A673 (cell line): ENCODE data around the gene POLDIP2. TPM values are rescaled to one million over a fixed set of nuclear protein-coding genes. Genes with fewer than 3 reads are reported as not detected.

ENCODE experiments used
- BruUV-seq: library from RNA; stranded (reverse); fragments of 400-500 nt; replicated peaks from 2 replicates; lab custom pipeline; 2021; lab: Mats Ljungman, UMichigan
- CTCF ChIA-PET: fragments of 300-600 bp; sonication (Branson Sonifier 250); formaldehyde crosslinking; loops from one replicate; lab custom pipeline; 2022; ENCODE audit warnings: antibody characterized with exemption; lab: Charles Lee
- POLR2A ChIA-PET: fragments of 300-600 bp; sonication (Branson Sonifier 250); formaldehyde crosslinking; loops from one replicate; lab custom pipeline; 2022; ENCODE audit warnings: antibody characterized with exemption; ENCODE audit not compliant: low non-redundant PET; lab: Charles Lee
- DNase-seq: peaks from one replicate; pipeline ENCODE4 v3.0.0-alpha.2; 2015; ENCODE audit warnings: low spot score
- H3K27ac ChIP-seq: fragments of 200-600 bp; sonication (generic); 2 replicates; pipeline ENCODE4 v1.5.1; 2016; ENCODE audit warnings: mixed run types, low read depth, mild to moderate bottlenecking, mixed read lengths, antibody characterized with exemption, low read length; ENCODE audit not compliant: poor library complexity, severe bottlenecking
- H3K27me3 ChIP-seq: fragments of 200-600 bp; sonication (generic); replicated peaks from 2 replicates; pipeline ENCODE4 v1.6.1; 2017; ENCODE audit warnings: mixed run types, low read depth, mild to moderate bottlenecking, mixed read lengths, antibody characterized with exemption, low read length; ENCODE audit not compliant: insufficient read depth, poor library complexity
- H3K36me3 ChIP-seq: fragments of 200-600 bp; sonication (generic); 2 replicates; pipeline ENCODE4 v1.6.1; 2016; ENCODE audit warnings: mixed run types, mild to moderate bottlenecking, mixed read lengths, antibody characterized with exemption, low read length; ENCODE audit not compliant: insufficient read depth, poor library complexity, severe bottlenecking
- H3K4me1 ChIP-seq: fragments of 200-600 bp; sonication (generic); 2 replicates; pipeline ENCODE4 v1.6.1; 2017; ENCODE audit warnings: mixed run types, mild to moderate bottlenecking, mixed read lengths, antibody characterized with exemption, low read length; ENCODE audit not compliant: insufficient read depth, poor library complexity, severe bottlenecking
- H3K4me3 ChIP-seq: fragments of 200-600 bp; sonication (generic); 2 replicates; pipeline ENCODE4 v1.5.1; 2016; ENCODE audit warnings: low read depth, mixed run types, mild to moderate bottlenecking, mixed read lengths, low read length; ENCODE audit not compliant: poor library complexity, severe bottlenecking
- H3K9me3 ChIP-seq: fragments of 200-600 bp; sonication (generic); 2 replicates; pipeline ENCODE4 v1.6.1; 2016; ENCODE audit warnings: mixed run types, low read depth, mild to moderate bottlenecking, mixed read lengths, antibody characterized with exemption, low read length; ENCODE audit not compliant: poor library complexity, severe bottlenecking
- EZH2 ChIP-seq: fragments of 200-600 bp; sonication (generic); IDR thresholded peaks from 2 replicates; pipeline ENCODE4 v1.6.1; 2017; ENCODE audit warnings: borderline replicate concordance, low read depth, mild to moderate bottlenecking, mixed read lengths, antibody characterized with exemption, low read length; ENCODE audit not compliant: poor library complexity, severe bottlenecking
- intact Hi-C: fragments of 100-400 bp; cut with micrococcal nuclease; formaldehyde crosslinking; loops from one replicate; pipeline ENCODE4 v1.10.0; 2022; ENCODE audit not compliant: unreplicated experiment
- total RNA-seq: library from RNA; stranded (reverse); gene quantifications from 2 replicates; pipeline ENCODE4 v1.2.3, GENCODE V29; 2021
- TF ChIP-seq, protein P1 (sequence below): fragments of 300-800, 200-600 bp; sonication (generic); conservative IDR thresholded peaks from 2 replicates; pipeline ENCODE4 v1.5.1; 2017; ENCODE audit warnings: low read depth, mild to moderate bottlenecking, antibody characterized with exemption, low read length, moderate library complexity, mixed read lengths

POLDIP2 gene
- total RNA-seq, 1 experiment from 2014 or later, result 115 TPM

DNA sequence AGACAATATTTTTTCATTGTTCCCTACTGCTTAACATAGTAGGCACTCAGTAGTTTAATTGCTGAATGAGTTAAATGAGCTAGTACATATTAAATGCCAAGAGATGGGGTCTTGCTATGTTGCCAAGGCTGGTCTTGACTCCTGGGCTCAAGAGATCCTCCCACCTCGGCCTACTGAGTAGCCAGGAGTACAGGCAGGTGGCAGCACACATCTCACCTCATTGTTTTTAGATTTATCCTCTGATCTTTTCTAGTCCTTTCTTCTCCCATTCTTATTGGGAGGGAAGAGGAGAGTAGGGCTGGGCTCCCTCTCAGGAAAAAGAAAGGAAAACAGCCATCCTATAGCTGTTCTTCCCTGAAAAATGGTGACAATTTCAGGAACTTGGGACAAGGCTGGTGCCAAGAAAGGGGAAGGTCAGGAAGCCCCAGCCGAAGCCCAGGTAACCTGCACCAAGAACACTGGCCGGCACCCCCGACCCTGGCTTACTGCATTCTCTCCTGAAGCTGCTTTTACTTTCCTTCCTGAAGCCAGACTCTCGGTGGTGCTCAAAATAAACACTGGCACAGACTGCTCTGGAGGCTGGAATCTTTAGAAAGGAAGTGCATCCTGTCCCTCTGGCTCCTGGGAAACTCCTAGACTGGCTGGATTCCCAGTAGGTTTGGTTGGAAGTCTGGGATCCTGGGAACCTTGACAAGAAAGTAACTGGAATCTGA, 19.1 kb downstream of the POLDIP2 start:
- Histone ChIP-seq H3K36me3 (peaks cover 25% of the 10 kb centered on the region), H3K27ac (no peak overlapping the region), H3K9me3 (no peaks in the 10 kb centered on the region), H3K4me3 (no peak overlapping the region), H3K27me3 (no peaks in the 10 kb centered on the region), H3K4me1 (peaks cover 11% of the 10 kb centered on the region)
- BruUV-seq, result no TSS peak
- intact Hi-C loops, result no loop called here
- TF ChIP-seq, protein P1, sequence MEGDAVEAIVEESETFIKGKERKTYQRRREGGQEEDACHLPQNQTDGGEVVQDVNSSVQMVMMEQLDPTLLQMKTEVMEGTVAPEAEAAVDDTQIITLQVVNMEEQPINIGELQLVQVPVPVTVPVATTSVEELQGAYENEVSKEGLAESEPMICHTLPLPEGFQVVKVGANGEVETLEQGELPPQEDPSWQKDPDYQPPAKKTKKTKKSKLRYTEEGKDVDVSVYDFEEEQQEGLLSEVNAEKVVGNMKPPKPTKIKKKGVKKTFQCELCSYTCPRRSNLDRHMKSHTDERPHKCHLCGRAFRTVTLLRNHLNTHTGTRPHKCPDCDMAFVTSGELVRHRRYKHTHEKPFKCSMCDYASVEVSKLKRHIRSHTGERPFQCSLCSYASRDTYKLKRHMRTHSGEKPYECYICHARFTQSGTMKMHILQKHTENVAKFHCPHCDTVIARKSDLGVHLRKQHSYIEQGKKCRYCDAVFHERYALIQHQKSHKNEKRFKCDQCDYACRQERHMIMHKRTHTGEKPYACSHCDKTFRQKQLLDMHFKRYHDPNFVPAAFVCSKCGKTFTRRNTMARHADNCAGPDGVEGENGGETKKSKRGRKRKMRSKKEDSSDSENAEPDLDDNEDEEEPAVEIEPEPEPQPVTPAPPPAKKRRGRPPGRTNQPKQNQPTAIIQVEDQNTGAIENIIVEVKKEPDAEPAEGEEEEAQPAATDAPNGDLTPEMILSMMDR, result no peak
- TF ChIP-seq EZH2, result no peak
- ChIA-PET POLR2A (no interaction called here), CTCF (interaction anchor here (0.5 kb wide), 1 partner anchor 207 kb away, joined by 6 read pairs; no protein-coding TSS in a partner anchor)
- no peak for DNase-seq

DNA sequence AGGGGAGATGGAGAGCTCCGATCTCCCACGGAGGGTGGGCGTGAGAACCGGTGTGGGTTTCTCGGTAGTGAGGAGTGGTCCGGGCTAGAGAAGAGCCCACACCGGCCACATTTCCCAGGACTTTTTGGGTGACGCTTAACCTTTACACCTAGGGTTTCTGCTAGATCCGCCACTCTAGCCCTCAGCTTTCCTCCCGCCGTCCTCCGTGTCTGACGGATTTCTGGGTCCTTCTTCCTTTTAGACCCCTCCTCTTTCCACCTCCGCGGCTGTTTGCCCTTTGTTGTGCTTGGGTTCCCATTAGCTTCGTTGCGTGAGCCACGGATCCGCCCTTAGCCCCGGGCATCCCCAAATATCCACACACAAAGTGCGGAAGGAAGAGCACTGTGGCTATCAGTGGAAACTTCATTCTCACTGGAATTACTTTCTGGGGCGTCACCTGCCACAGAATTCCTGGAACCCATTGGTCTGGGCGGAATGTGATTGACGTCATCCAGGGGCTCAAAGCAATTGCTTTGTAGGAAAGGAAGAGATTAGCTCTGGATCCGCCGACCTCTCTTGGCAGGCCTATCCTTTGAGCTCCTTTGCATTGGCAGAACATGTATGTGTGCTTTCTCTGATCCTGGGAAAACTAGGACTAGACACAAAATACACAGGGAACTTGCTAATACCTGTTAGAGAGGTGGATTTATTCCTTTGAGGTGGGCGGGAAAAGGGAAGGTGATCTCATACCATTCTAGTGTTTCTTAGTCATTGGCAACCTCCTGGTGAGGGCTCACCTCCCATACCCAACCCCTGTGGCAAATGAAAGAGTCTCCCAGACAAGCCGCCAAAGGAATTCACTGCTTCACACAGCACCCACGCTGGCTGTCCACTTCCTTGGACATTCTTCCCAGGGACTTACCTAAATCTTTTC, 21.1 kb downstream of the POLDIP2 start:
- intact Hi-C loops, result no loop called here
- BruUV-seq, result TSS peak; percentile 32
- Histone ChIP-seq H3K9me3 (no peaks in the 10 kb centered on the region), H3K36me3 (peaks cover 9% of the 10 kb centered on the region), H3K27me3 (no peaks in the 10 kb centered on the region), H3K4me3 (peak overlapping the region; percentile 86), H3K27ac (peak overlapping the region; percentile 81), H3K4me1 (peaks cover 11% of the 10 kb centered on the region)
- peak; percentile 74 for DNase-seq
- ChIA-PET CTCF (interaction anchor here (1.1 kb wide), 1 partner anchor 11 kb away, joined by 3 read pairs; no protein-coding TSS in a partner anchor), POLR2A (interaction anchor here (1.5 kb wide), 1 partner anchor 21 kb away, joined by 8 read pairs; the partner anchor contains the start of gene POLDIP2)
- TF ChIP-seq, protein P1, result no peak
- TF ChIP-seq EZH2, result no peak

DNA sequence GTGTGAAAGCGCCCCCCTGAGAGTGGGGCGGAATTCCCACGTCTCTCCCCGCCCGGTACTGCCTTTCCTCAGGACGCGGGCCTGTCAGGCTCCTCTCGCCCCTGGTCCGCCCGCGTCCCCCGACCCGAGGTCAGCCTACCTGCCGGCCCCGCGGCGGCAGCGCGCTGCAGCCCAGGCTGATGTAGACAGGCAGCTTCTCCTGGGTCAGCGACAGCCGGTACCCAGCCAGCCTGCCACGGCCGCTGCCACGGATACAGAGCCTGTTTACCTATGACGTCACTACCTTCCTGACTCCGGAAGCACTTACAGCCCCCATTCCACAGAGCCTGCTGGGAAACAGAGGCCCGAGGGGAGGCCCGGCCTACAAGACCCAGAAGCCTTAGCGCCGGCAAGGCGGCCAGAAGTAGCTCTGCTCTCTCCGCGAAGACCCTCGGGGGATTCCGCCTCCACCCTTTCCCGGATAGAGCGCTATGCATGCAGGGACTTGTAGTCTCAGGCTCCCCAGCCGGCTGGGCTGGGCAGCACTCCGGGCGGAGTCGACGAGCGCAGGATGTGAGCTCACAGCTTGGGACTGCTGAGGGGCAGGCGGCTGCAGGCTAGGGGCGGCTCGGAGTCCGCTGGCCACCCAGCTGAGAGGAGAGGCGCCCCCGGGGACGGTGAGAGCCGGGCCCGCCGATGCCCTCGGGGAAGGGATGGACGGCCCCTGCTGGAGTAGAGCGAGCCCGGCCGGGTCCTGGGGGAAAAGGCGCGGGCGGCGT, 21.9 kb downstream of the POLDIP2 start, which contains the start of the genes IFT20 and TNFAIP1:
Gene IFT20 (minus strand): TSS at position 272 of the 758 bp plus-strand sequence. CDS start 3,487 bp downstream, outside the sequence.
Gene TNFAIP1 (plus strand): TSS at position 561 of the 758 bp plus-strand sequence. CDS start 3,761 bp downstream, outside the sequence.
- TF ChIP-seq, protein P1, result no peak
- no peak for TF ChIP-seq EZH2
- Histone ChIP-seq H3K9me3 (no peaks in the 10 kb centered on the region), H3K27ac (peak within 1 kb of the TSS; percentile 81), H3K36me3 (peaks cover 7% of the 10 kb centered on the region), H3K4me1 (peaks cover 11% of the 10 kb centered on the region), H3K27me3 (no peaks in the 10 kb centered on the region), H3K4me3 (peak within 1 kb of the TSS; percentile 86)
- ChIA-PET CTCF (interaction anchor here (1.1 kb wide), 1 partner anchor 10 kb away, joined by 3 read pairs; no protein-coding TSS in a partner anchor), POLR2A (interaction anchor here (0.9 to 1.5 kb wide), 2 partner anchors 10 to 22 kb away, joined by 3 to 8 read pairs; partner anchors contain the start of gene POLDIP2)
- peak; percentile 100 for DNase-seq
- intact Hi-C loops, result no loop called here
- BruUV-seq, result no TSS peak
